HepG2 (cell line): ENCODE data around the gene PRSS3.
"Not testable (repeated sequence)": the region's sequence is repeated elsewhere in the genome, so short reads cannot be mapped to it uniquely, and the experiment has no call there.

Experiments
- EZH2 ChIP-seq: conservative IDR thresholded peaks from 2 replicates; pipeline ENCODE4 v1.6.1; 2012; ENCODE audit warnings: mild to moderate bottlenecking, low read depth, low read length, moderate library complexity
- HCFC1 ChIP-seq: fragments of 150-350 bp; IDR thresholded peaks from 2 replicates; pipeline ENCODE4 v1.6.1; 2014; ENCODE audit warnings: low read depth, low read length
- KDM5A ChIP-seq: fragments of 200-600 bp; sonication (generic); IDR thresholded peaks from 2 replicates; pipeline ENCODE4 v1.7.0; 2018; ENCODE audit warnings: antibody characterized with exemption, mild to moderate bottlenecking, low read length, borderline replicate concordance
- NFATC3 ChIP-seq: sonication (generic); formaldehyde crosslinking; IDR thresholded peaks from 2 replicates; pipeline ENCODE4 v1.5.1; 2020; ENCODE audit warnings: mild to moderate bottlenecking, missing genetic modification reagents
- PCBP1 ChIP-seq: fragments of 200-400 bp; formaldehyde crosslinking; IDR thresholded peaks from 2 replicates; pipeline ENCODE4 v1.6.1; 2017; ENCODE audit warnings: mild to moderate bottlenecking, low read depth, low read length, borderline replicate concordance
- RAD21 ChIP-seq: fragments of 450-650 bp; formaldehyde crosslinking; IDR thresholded peaks from 2 replicates; pipeline ENCODE4 v1.5.0; 2020; ENCODE audit warnings: mild to moderate bottlenecking
- ZFP36 ChIP-seq: fragments of 150-350 bp; IDR thresholded peaks from 2 replicates; pipeline ENCODE4 v1.6.1; 2018; ENCODE audit warnings: borderline replicate concordance, low read length, low read depth; ENCODE audit not compliant: partially characterized antibody
- ZNF446 ChIP-seq: sonication (generic); formaldehyde crosslinking; IDR thresholded peaks from 2 replicates; pipeline ENCODE4 v1.5.0; 2020; ENCODE audit warnings: mild to moderate bottlenecking, missing genetic modification reagents
- TF ChIP-seq, protein P1 (sequence below): sonication (generic); formaldehyde crosslinking; IDR thresholded peaks from 2 replicates; pipeline ENCODE4 v1.5.0; 2020; ENCODE audit warnings: mild to moderate bottlenecking, missing genetic modification reagents, moderate library complexity
- TF ChIP-seq, protein P2 (sequence below): sonication (generic); formaldehyde crosslinking; IDR thresholded peaks from 2 replicates; pipeline ENCODE4 v1.8.0; 2022; ENCODE audit warnings: missing genetic modification reagents, mild to moderate bottlenecking, inconsistent platforms, borderline replicate concordance

DNA sequence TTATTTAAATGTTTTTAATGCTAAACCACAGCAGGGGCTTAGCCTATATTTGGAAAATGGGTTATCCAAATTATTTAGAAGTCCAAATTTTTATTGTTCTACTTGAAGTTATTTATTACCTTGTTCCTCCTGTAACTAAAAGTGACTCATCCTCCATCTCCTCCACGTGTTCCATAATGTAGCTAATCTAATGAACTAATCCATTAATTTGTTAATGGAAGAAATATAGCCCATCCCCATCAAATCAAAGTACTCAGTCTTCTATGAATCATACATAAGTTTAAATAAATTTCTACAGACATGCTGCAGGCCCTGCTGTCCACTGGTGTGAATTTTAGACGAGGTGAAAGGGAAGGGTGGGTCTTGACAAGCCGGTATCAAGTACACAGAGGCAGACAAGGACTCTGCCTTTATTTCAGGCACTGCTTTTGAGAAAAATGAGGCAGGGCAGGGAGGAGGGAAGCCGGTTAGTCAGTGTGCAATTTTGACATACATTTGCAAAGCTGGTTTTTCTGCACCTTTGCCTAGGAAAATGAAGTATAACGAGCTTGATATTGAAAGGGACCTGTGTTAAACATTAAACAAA, 21.2 kb upstream of the PRSS3 start:
- TF ChIP-seq, protein P1, sequence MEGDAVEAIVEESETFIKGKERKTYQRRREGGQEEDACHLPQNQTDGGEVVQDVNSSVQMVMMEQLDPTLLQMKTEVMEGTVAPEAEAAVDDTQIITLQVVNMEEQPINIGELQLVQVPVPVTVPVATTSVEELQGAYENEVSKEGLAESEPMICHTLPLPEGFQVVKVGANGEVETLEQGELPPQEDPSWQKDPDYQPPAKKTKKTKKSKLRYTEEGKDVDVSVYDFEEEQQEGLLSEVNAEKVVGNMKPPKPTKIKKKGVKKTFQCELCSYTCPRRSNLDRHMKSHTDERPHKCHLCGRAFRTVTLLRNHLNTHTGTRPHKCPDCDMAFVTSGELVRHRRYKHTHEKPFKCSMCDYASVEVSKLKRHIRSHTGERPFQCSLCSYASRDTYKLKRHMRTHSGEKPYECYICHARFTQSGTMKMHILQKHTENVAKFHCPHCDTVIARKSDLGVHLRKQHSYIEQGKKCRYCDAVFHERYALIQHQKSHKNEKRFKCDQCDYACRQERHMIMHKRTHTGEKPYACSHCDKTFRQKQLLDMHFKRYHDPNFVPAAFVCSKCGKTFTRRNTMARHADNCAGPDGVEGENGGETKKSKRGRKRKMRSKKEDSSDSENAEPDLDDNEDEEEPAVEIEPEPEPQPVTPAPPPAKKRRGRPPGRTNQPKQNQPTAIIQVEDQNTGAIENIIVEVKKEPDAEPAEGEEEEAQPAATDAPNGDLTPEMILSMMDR (CRISPR knock-in tag): not testable (repeated sequence)
- TF ChIP-seq RAD21; ZFP36; HCFC1; NFATC3 (CRISPR knock-in tag); PCBP1; EZH2; ZNF446 (CRISPR knock-in tag); KDM5A: not testable (repeated sequence)
- TF ChIP-seq, protein P2, sequence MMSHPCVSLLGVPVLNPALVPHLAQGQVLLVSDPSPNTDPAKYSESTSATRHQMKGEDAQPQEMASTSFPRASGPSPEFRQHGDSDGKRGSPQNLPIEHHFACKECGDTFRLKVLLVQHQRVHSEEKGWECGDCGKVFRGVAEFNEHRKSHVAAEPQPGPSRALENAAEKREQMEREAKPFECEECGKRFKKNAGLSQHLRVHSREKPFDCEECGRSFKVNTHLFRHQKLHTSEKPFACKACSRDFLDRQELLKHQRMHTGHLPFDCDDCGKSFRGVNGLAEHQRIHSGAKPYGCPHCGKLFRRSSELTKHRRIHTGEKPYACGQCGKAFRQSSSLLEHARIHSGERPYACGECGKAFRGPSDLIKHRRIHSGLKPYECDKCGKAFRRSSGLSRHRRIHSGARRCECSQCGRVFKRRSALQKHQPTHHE (CRISPR knock-in tag): not testable (repeated sequence)
